Omental fat pad (tissue), 4 donors: ENCODE data around the gene SYCN. TPM values are rescaled to one million over a fixed set of nuclear protein-coding genes. Genes with fewer than 3 reads are reported as not detected.

Experiments used
- ATAC-seq: fragments of 150-250 bp; one replicate; pipeline ENCODE4 v1.9.1; 2016; ENCODE audit warnings: mild to moderate bottlenecking, moderate library complexity; ENCODE audit not compliant: low FRiP score
- DNase-seq: peaks from one replicate; pipeline ENCODE4 v3.0.0-alpha.2; 2019; ENCODE audit warnings: low spot score
- total RNA-seq, 4 donors: library from RNA; depleted of rRNA; stranded (reverse); fragments of >200 nt; gene quantifications; one replicate each; pipeline ENCODE4 v1.1.0, GENCODE V29; 2016
- TF ChIP-seq, protein P1 (sequence below), 3 donors: fragments of 450-650 bp; IDR thresholded peaks; one replicate each; pipeline ENCODE4 v1.5.1; 2016 to 2017; ENCODE audit warnings: antibody characterized with exemption in 3 of 3, mild to moderate bottlenecking in 3 of 3, moderate library complexity in 2 of 3

Gene SYCN
- total RNA-seq, 4 donors from 2014 or later, result not detected

DNA sequence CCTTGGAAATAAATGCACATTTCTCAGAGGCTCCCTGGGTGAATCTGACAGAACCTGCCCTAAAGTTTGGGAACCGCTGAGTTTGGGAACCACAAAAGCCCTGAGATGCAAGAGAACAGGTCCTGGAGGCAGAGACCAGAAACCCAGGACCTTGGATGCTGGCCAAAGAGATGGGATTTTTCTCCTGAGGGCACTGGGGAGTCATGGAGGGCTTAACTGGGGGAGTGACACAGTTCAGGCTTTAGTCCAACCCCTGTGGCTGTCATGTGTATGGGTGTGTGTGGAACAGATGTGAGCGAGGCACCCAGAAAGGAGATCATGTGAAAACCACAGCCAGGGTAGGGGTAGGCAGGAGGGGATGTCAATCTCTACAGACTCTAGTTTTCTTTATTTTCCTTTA is 11.2 kb downstream of the SYCN start:
- TF ChIP-seq, protein P1, sequence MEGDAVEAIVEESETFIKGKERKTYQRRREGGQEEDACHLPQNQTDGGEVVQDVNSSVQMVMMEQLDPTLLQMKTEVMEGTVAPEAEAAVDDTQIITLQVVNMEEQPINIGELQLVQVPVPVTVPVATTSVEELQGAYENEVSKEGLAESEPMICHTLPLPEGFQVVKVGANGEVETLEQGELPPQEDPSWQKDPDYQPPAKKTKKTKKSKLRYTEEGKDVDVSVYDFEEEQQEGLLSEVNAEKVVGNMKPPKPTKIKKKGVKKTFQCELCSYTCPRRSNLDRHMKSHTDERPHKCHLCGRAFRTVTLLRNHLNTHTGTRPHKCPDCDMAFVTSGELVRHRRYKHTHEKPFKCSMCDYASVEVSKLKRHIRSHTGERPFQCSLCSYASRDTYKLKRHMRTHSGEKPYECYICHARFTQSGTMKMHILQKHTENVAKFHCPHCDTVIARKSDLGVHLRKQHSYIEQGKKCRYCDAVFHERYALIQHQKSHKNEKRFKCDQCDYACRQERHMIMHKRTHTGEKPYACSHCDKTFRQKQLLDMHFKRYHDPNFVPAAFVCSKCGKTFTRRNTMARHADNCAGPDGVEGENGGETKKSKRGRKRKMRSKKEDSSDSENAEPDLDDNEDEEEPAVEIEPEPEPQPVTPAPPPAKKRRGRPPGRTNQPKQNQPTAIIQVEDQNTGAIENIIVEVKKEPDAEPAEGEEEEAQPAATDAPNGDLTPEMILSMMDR (IDR thresholded peaks at IDR 0.05), result no peak
- no peak for DNase-seq
- ATAC-seq, result no peak

DNA sequence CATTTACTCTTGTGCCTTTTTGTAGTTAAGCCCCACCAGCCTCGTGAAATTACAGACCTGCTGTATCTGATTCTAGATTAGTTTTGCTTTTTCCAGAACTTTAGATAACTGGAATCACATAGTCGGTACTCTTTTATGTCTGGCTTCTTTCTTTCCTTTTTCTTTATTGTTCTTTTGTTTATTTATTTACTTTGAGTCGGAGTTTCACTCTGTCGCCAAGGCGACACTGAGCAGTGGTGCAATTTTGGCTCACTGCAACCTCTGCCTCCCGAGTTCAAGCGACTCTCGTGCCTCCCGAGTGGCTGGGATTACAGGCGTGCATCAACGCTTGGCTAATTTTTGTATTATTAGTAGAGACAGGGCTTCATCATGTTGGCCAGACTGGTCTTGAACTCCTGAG is 13.3 kb downstream of the SYCN start:
- TF ChIP-seq, protein P1 (IDR thresholded peaks at IDR 0.05), result no peak
- ATAC-seq (no peak), DNase-seq (no peak)

DNA sequence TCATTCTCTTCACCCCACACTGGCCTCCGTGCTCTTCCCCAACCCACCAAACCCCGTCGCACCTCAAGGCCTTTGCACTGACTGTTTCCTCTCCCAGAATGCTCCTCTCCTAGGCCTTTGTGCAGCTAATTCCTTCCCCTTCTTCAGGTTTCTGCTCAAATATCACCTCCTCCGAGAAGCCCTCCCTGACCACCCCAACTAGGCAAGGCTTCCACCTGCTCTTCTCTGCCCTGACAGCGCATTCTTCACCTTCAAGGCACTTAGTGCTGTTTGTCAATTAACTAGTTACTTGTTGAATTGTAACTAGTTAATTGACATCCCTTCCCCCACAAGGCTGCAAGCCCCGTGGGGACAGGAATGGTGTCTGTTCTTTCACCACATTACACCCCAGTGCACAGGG is 15.1 kb downstream of the SYCN start:
- ATAC-seq, result no peak
- no peak for DNase-seq
- TF ChIP-seq, protein P1 (IDR thresholded peaks at IDR 0.05), result no peak

DNA sequence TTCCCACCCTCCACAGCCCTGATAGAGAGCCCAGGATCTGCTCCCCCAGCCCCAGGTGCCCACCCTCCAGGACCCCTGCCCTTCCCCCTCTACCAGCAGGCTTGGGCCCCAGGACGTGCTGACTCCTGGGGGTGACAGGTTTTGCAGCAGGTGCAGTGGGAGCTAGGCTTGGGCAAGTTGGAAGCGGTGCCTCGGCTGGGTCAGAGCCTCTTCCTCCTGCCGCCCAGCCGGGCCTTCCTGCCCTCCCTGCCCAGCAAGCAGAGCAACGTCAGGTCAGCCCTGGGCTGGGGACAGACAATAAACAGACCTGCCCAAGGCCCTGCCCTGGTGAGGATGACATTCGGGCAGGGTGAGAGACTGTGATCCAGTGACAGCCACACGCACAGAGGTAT is 16.5 kb downstream of the SYCN start:
- peak; percentile 22 for ATAC-seq
- TF ChIP-seq, protein P1 (IDR thresholded peaks at IDR 0.05), result no peak
- no peak for DNase-seq

DNA sequence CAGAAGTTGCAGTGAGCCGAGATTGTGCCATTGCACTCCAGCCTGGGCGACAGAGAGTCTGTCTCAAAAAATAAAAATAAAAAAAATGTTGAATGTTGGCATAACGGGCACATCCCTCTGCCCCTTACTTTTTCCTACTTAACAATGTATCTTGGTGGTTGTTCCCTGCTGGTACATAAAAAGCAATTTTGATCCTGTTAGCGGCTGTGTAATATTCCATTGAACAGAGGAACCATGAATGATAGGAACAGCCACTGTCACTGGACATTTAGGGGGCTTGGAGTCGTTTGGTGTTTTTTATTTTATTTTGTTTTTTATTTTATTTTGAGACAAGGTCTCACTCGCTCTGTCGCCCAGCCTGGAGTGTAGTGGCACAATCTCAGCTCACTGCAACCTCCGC is 17.7 kb downstream of the SYCN start:
- TF ChIP-seq, protein P1 (IDR thresholded peaks at IDR 0.05), result no peak
- no peak for ATAC-seq
- DNase-seq, result no peak

DNA sequence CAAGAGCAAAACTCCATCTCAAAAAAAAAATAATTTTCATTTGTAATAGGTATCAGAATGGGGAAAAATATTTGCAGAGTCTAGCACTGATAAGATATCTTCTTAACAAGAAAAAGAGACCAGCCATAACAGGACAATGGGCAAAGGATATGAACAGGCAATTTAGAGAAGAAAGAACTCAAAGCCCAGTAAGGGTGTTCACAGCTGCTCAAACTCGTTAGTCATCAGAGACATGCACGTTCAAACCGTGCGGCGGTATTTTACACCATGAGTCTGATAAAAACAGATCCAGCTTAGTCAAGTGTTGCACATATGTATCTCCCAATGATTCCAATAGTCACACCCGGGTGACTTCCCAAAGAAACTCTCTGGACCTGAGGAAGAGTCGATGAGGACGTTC is 21.0 kb downstream of the SYCN start:
- ATAC-seq (no peak), DNase-seq (no peak)
- TF ChIP-seq, protein P1 (IDR thresholded peaks at IDR 0.05), result no peak

DNA sequence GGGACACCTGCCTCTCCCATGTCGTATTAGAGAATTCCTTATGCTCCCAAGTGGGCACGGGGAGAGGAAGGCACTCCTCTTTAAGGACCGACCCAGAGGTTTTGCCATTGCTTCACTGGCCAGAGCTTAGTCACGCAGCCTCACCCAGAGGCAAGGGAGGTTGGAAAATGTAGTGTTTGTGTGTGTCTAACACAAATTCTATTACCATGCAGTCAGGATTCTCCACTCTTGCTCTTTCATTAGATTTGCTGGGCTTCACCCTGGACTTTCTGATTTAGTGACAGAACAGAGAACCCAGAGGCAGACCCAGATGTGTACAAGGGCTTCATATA is 21.9 kb downstream of the SYCN start:
- TF ChIP-seq, protein P1 (IDR thresholded peaks at IDR 0.05), result no peak
- DNase-seq (no peak), ATAC-seq (no peak)
